HEK293 (cell line): ENCODE results near the gene CBX7.

Source experiments
- ZNF2 ChIP-seq: fragments of 450-650 bp; formaldehyde crosslinking; IDR thresholded peaks from 2 replicates; pipeline ENCODE4 v1.5.1; 2016; ENCODE audit warnings: missing biosample characterization, missing genetic modification characterization
- ZNF354C ChIP-seq: fragments of 450-650 bp; formaldehyde crosslinking; IDR thresholded peaks from 2 replicates; pipeline ENCODE4 v1.5.1; 2016; ENCODE audit warnings: missing biosample characterization, missing genetic modification characterization, low read depth, borderline replicate concordance
- TF ChIP-seq, protein P1 (sequence below): fragments of 450-650 bp; formaldehyde crosslinking; IDR thresholded peaks from 2 replicates; pipeline ENCODE4 v1.5.1; 2016; ENCODE audit warnings: missing biosample characterization, missing genetic modification characterization

DNA sequence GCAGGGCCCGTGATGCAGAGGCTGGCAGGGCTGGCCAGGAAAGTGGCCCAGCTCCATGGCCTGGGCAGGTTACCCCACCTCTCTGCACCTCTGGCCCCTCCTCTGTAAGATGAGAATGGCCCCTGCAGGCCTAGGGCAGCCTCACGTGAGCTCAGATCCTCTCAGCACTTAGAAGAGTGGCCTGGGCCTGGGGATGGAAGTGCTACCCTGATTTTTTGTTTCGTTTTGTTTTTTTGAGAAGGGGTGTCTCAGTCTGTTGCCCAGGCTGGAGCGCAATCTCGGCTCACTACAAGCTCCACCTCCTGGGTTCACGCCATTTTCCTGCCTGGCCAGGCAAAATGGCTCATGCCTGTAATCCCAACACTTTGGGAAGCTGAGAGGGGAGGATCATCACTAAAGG lies 54.5 kb downstream of the CBX7 start:
- no peak for TF ChIP-seq ZNF354C (tag by site-specific recombination)
- no peak for TF ChIP-seq ZNF2 (tag by site-specific recombination)
- TF ChIP-seq, protein P1, sequence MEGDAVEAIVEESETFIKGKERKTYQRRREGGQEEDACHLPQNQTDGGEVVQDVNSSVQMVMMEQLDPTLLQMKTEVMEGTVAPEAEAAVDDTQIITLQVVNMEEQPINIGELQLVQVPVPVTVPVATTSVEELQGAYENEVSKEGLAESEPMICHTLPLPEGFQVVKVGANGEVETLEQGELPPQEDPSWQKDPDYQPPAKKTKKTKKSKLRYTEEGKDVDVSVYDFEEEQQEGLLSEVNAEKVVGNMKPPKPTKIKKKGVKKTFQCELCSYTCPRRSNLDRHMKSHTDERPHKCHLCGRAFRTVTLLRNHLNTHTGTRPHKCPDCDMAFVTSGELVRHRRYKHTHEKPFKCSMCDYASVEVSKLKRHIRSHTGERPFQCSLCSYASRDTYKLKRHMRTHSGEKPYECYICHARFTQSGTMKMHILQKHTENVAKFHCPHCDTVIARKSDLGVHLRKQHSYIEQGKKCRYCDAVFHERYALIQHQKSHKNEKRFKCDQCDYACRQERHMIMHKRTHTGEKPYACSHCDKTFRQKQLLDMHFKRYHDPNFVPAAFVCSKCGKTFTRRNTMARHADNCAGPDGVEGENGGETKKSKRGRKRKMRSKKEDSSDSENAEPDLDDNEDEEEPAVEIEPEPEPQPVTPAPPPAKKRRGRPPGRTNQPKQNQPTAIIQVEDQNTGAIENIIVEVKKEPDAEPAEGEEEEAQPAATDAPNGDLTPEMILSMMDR = no peak
